Fibroblast of villous mesenchyme (primary cell): ENCODE results near the gene SQSTM1. TPM values are rescaled to one million over a fixed set of nuclear protein-coding genes. Genes with fewer than 3 reads are reported as not detected.
A peak's percentile ranks its signal among the peaks of the same experiment; 100 is the strongest.

ENCODE experiments used
- DNase-seq: peaks from one replicate; pipeline ENCODE4 v3.0.0-alpha.2; 2010; ENCODE audit warnings: low read depth
- H3K4me3 ChIP-seq: 2 replicates; pipeline ENCODE4 v1.5.1; 2011; ENCODE audit warnings: low read depth, mild to moderate bottlenecking, low read length
- CTCF ChIP-seq: IDR thresholded peaks from 2 replicates; pipeline ENCODE4 v1.5.1; 2012; ENCODE audit warnings: low read depth, mild to moderate bottlenecking, low read length; ENCODE audit not compliant: insufficient read depth
- total RNA-seq: library from RNA; depleted of rRNA; stranded (reverse); fragments of >200 nt; gene quantifications from 2 replicates; pipeline ENCODE4 v1.2.3, GENCODE V29; 2012

The SQSTM1 gene
- 752 and 892 TPM in 2 replicates for total RNA-seq

GRCh38 chr5:179820483-179821297, at the start of gene SQSTM1:
TSS of gene SQSTM1 (plus strand) at chr5:179820905. CDS start at chr5:179820937, 32 bp downstream.
- DNase-seq: peak; percentile 82
- peak within 1 kb of the TSS; percentile 91 for H3K4me3 ChIP-seq
- no peak for TF ChIP-seq CTCF

GRCh38 chr5:179771311-179771895, 49.3 kb upstream of the SQSTM1 start:
- no peak for TF ChIP-seq CTCF
- no peak for DNase-seq
- H3K4me3 ChIP-seq: no peak overlapping the region

- no peak for DNase-seq
- no peak for TF ChIP-seq CTCF
- no peak overlapping the region for H3K4me3 ChIP-seq
These were observed 48.4 kb upstream of the SQSTM1 start for GRCh38 chr5:179772351-179772750.

GRCh38 chr5:179773686-179774040, 47.0 kb upstream of the SQSTM1 start:
- no peak overlapping the region for H3K4me3 ChIP-seq
- DNase-seq: no peak
- TF ChIP-seq CTCF: no peak

- H3K4me3 ChIP-seq: no peak overlapping the region
- DNase-seq: no peak
- TF ChIP-seq CTCF: no peak
These were observed 46.3 kb upstream of the SQSTM1 start for GRCh38 chr5:179774442-179774841.

- no peak for DNase-seq
- TF ChIP-seq CTCF: no peak
- H3K4me3 ChIP-seq: no peak overlapping the region
These were observed 44.2 kb upstream of the SQSTM1 start for GRCh38 chr5:179776411-179776938.
